Skeletal muscle tissue (tissue), 4 donors: Measurements from ENCODE around the gene FOXP2. TPM values are rescaled to one million over a fixed set of nuclear protein-coding genes. Genes with fewer than 3 reads are reported as not detected.
A peak's percentile ranks its signal among the peaks of the same experiment; 100 is the strongest.
"Not testable (repeated sequence)": the region's sequence is repeated elsewhere in the genome, so short reads cannot be mapped to it uniquely, and the experiment has no call there.

Source experiments
- H3K27ac ChIP-seq: one replicate; pipeline ENCODE4 v1.7.0; 2013; ENCODE audit warnings: mild to moderate bottlenecking, low read depth, low read length, inconsistent platforms
- H3K27me3 ChIP-seq, 3 donors: one replicate each; pipeline ENCODE4 v1.7.0; 2013; ENCODE audit warnings: low read length in 3 of 3; ENCODE audit not compliant: control insufficient read depth in 3 of 3, insufficient read depth in 3 of 3
- H3K36me3 ChIP-seq, 3 donors: one replicate each; pipeline ENCODE4 v1.7.0; 2013; ENCODE audit warnings: low read length in 3 of 3; ENCODE audit not compliant: control insufficient read depth in 3 of 3, insufficient read depth in 3 of 3
- H3K4me1 ChIP-seq, 3 donors: one replicate each; pipeline ENCODE4 v1.7.0; 2013; ENCODE audit warnings: low read length in 3 of 3, mild to moderate bottlenecking in 3 of 3; ENCODE audit not compliant: control insufficient read depth in 3 of 3, insufficient read depth in 3 of 3
- H3K4me3 ChIP-seq, 3 donors: one replicate each; pipeline ENCODE4 v1.7.0; 2013; ENCODE audit warnings: low read length in 3 of 3
- H3K9ac ChIP-seq, 3 donors: one replicate each; pipeline ENCODE4 v1.7.0; 2013; ENCODE audit warnings: low read length in 3 of 3, mild to moderate bottlenecking in 3 of 3, moderate library complexity in 2 of 3, low read depth in 1 of 3
- H3K9me3 ChIP-seq, 3 donors: one replicate each; pipeline ENCODE4 v1.7.0; 2013; ENCODE audit warnings: low read length in 3 of 3; ENCODE audit not compliant: control insufficient read depth in 3 of 3
- total RNA-seq: library from RNA; depleted of rRNA; stranded (reverse); fragments of >200 nt; gene quantifications from one replicate; pipeline ENCODE4 v1.2.3, GENCODE V29; 2014
- donor health status: Osteomylitis.

Gene FOXP2
- total RNA-seq, 1 donor from 2014 or later, result 10.4 TPM

DNA sequence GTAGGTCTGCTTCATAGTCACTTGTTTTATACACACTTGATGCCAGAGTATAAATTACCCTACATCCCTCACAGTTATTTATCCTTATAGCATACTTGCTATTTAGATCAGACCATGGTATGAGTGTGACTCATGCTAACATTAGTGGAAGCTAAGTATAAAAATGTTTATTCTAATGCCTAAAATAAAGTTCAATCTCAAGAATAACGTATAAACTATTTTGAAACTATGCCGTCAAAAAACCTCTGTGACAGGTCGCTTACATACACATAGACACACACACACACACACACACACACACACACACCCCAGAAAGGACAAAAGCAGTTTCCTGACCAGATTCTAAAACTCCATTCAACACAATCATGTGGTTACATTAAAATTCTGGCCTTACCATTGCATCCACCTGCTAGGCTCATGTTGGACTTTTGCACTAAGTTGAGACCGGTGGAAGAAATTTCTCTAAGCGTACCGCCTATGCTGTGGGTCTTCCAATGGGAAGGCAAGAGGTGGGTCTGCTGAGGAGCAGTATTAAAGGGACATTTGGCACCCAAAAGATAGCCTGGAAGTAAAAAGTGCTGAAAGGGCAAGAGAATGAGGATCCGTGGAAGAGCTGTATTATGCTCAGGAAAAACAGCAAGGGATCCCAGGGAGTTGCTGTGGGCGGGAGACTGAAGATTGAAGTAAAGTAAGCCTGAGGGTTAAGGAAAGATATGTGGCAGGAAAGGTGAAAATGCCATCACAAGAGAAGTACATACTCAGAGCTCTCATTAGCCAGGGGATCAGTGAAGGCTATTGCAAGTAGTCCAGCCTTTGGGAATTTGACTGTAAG is 5.0 kb downstream of the FOXP2 start:
- H3K36me3 ChIP-seq, result no peaks in the 10 kb centered on the region
- H3K4me1 ChIP-seq, result peaks cover 3 to 12% (median 8%) of the 10 kb centered on the region in 3 donors
- peak overlapping the region; percentile 18 to 52 (median 46) for H3K4me3 ChIP-seq
- H3K27ac ChIP-seq, result no peak overlapping the region
- H3K9ac ChIP-seq, result peak overlapping the region; percentile 1 to 61 (median 40)
- H3K9me3 ChIP-seq, result no peaks in the 10 kb centered on the region
- H3K27me3 ChIP-seq, result no peaks in the 10 kb centered on the region

- no peak overlapping the region for H3K27ac ChIP-seq
- no peaks in the 10 kb centered on the region for H3K9me3 ChIP-seq
- peak overlapping the region in 1 of 3 donors; percentile 33 for H3K4me3 ChIP-seq
- H3K4me1 ChIP-seq, result peaks cover 6 to 9% (median 8%) of the 10 kb centered on the region in 3 donors
- no peaks in the 10 kb centered on the region for H3K36me3 ChIP-seq
- no peaks in the 10 kb centered on the region for H3K27me3 ChIP-seq
- peak overlapping the region in 1 of 3 donors; percentile 52 for H3K9ac ChIP-seq
Observed at GRCh38 chr7:114422507-114423501, 8.2 kb downstream of the FOXP2 start.

DNA sequence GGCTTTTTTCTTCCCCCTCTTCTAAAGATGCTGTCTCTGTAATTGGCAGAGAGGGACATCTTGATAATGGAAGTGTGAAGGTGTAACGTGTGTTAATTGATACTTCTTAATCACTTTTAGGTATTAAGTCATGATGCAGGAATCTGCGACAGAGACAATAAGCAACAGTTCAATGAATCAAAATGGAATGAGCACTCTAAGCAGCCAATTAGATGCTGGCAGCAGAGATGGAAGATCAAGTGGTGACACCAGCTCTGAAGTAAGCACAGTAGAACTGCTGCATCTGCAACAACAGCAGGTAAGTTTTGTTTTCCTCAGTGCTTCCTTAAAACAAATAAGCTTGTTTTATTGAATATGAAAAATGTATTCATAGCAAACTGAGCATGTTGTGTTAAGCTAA is 11.8 kb downstream of the FOXP2 start:
- no peaks in the 10 kb centered on the region for H3K36me3 ChIP-seq
- H3K9ac ChIP-seq, result no peak overlapping the region
- no peaks in the 10 kb centered on the region for H3K9me3 ChIP-seq
- H3K4me3 ChIP-seq, result no peak overlapping the region
- H3K27me3 ChIP-seq, result no peaks in the 10 kb centered on the region
- H3K27ac ChIP-seq, result no peak overlapping the region
- H3K4me1 ChIP-seq, result peaks cover 0 to 6% (median 4%) of the 10 kb centered on the region in 3 donors

GRCh38 chr7:114426824-114427223 is 12.2 kb downstream of the FOXP2 start:
- Histone ChIP-seq H3K9ac (no peak overlapping the region), H3K9me3 (no peaks in the 10 kb centered on the region), H3K27ac (no peak overlapping the region), H3K4me1 (peaks cover 0 to 7% (median 4%) of the 10 kb centered on the region in 3 donors), H3K27me3 (no peaks in the 10 kb centered on the region), H3K36me3 (no peaks in the 10 kb centered on the region), H3K4me3 (no peak overlapping the region)

DNA sequence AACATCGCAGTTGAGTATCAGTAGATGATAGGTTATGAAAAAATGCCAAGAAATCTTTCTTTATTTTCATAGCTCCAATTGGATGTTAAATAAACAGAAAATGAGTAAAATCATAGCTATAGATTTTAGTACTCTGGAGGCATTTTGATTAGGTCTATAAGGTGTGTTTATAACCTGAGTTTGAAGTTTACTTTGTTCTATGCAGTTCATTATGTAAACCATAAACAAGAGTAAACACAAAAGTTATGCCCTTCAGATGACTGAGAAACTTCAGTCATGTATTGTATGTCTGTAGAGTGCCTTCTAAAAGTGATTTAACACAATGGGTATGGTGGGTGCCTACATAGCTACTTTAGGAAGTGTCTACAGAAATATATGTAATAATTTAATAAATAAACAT is 13.6 kb downstream of the FOXP2 start:
- Histone ChIP-seq H3K36me3 (no peaks in the 10 kb centered on the region), H3K4me1 (peaks cover 0 to 11% (median under 1%) of the 10 kb centered on the region in 3 donors), H3K27me3 (no peaks in the 10 kb centered on the region), H3K9ac (no peak overlapping the region), H3K4me3 (no peak overlapping the region), H3K27ac (no peak overlapping the region), H3K9me3 (no peaks in the 10 kb centered on the region)

GRCh38 chr7:114431189-114431588 is 16.6 kb downstream of the FOXP2 start:
- Histone ChIP-seq H3K4me1 (peaks cover 0 to 8% (median 0%) of the 10 kb centered on the region in 3 donors), H3K9ac (no peak overlapping the region), H3K27me3 (no peaks in the 10 kb centered on the region), H3K36me3 (no peaks in the 10 kb centered on the region), H3K9me3 (no peaks in the 10 kb centered on the region), H3K27ac (no peak overlapping the region), H3K4me3 (no peak overlapping the region)

GRCh38 chr7:114432061-114432460 is 17.4 kb downstream of the FOXP2 start:
- H3K4me3 ChIP-seq, result no peak overlapping the region
- H3K9me3 ChIP-seq, result no peaks in the 10 kb centered on the region
- no peak overlapping the region for H3K9ac ChIP-seq
- no peaks in the 10 kb centered on the region for H3K36me3 ChIP-seq
- H3K27ac ChIP-seq, result no peak overlapping the region
- H3K4me1 ChIP-seq, result peaks cover 0 to 7% (median 0%) of the 10 kb centered on the region in 3 donors
- no peaks in the 10 kb centered on the region for H3K27me3 ChIP-seq

- no peaks in the 10 kb centered on the region for H3K27me3 ChIP-seq
- no peak overlapping the region for H3K4me3 ChIP-seq
- H3K36me3 ChIP-seq, result no peaks in the 10 kb centered on the region
- no peaks in the 10 kb centered on the region for H3K9me3 ChIP-seq
- peaks cover 0 to 5% (median 0%) of the 10 kb centered on the region in 3 donors for H3K4me1 ChIP-seq
- H3K27ac ChIP-seq, result no peak overlapping the region
- H3K9ac ChIP-seq, result no peak overlapping the region
Observed at GRCh38 chr7:114432703-114433102, 18.1 kb downstream of the FOXP2 start.

DNA sequence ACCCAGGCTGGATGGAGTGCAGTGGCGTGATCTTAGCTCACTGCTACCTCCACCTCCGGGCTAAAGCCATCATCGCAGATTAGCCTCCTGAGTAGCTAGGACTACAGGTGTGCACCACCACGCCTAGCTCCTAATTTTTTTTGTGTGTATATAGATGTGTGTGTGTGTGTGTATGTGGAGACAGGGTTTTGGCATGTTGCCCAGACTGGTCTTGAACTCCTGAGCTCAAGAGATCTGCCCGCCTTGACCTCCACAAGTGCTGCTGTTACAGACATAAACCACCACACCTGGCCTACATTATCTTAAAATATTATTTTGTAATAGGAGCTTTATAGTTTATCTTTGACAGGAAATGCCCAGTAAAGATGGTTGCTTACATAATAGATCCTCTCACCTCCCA is 25.0 kb downstream of the FOXP2 start:
- no peaks in the 10 kb centered on the region for H3K36me3 ChIP-seq
- no peak overlapping the region for H3K9ac ChIP-seq
- no peaks in the 10 kb centered on the region for H3K4me1 ChIP-seq
- no peaks in the 10 kb centered on the region for H3K9me3 ChIP-seq
- no peaks in the 10 kb centered on the region for H3K27me3 ChIP-seq
- no peak overlapping the region for H3K4me3 ChIP-seq
- H3K27ac ChIP-seq, result no peak overlapping the region

DNA sequence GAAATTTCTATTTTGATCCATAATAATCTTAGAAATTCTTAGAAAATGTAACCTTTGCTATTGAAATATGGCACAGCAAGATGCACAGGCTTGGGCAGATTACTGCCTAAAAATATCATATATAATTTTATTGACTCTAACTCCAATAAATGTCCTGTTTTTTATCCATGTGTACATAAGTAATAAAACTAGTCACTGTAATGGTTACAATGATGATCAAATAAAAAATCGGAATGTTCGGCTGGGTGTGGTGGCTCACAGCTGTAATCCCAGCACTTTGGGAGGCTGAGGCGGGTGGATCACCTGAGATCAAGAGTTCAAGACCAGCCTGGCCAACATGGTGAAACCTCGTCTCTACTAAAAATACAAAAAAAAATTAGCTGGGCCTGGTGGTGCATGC is 26.3 kb downstream of the FOXP2 start:
- not testable (repeated sequence) for H3K4me3 ChIP-seq, H3K9me3 ChIP-seq, H3K4me1 ChIP-seq, H3K27me3 ChIP-seq, H3K27ac ChIP-seq, H3K36me3 ChIP-seq, H3K9ac ChIP-seq
